Inferior parietal cortex (tissue), 1 donor: ENCODE results near the gene PRDM8.
"Not testable (repeated sequence)": the region's sequence is repeated elsewhere in the genome, so short reads cannot be mapped to it uniquely, and the experiment has no call there.

Experiments used
- DNase-seq: peaks from one replicate; pipeline ENCODE4 v3.0.0-alpha.2; 2016; ENCODE audit errors: extremely low spot score

Gene PRDM8

DNA sequence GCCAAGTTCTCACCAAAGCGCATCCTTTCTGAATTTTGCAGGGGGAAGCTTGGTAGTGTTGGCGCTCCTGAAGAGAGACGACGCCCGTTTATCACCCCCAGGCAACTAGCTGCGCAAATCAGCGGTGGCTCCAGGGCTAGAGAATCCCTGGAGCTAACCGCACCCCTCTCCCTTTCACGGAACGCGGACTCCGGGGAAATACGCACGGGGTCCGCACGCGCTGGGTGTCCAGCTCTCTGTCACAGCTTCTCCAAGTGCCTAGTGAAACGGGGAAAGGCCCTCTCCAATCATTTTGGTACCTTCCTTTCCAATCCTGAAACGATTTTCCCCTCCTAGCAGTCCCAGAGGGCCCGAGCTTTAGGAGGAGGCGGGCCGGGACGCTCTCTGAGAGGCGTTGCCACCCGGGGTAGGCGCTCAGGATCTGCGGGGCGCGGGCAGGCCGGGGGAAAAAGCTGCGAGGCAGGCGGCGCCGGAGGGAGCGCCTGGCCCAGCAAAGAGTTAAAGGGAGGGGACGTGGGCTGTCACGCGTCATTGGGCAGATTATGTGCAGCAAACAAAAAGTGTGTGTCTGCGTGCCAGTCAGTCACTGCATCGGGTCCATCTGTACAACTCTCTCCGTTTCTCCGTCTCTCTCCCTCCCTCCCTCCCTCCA is at the start of gene PRDM8:
Gene PRDM8 (plus strand): TSS at position 582 of the 652 bp plus-strand sequence. CDS start 2,578 bp downstream, outside the sequence.
- no peak for DNase-seq

DNA sequence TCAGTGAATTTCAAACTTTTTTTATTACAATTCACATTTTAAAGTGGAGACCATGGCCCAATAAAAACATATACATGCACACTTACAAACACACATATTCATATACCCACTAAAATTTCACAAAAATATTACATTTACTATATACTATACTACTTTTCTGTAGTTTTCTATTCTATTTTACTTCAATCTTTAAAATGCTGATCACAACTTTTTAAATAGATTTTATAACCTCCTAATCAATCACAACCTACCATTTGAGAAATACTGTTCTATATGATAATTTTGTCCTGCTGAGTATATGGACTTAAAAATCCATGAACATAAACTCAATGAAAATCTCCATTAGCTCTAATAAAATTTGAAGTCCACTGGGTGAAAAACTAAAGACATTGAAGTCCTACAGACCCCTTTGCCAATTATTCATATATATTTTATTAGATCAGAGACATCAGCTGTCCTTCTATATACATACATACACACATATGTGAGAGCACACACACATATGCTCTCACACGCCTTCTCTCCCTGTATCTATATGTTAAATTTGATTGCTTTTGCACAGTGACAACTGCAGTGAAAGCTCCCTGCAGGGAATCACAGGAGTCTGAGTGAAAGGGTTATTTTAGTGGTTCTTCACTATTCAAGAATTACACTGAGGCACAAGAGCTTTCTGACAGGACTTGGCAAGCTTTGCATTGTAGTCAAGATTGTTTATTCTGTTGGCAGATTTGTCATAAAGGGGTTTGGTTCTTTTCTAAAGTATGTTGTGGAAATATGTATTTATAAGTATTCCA is 46.7 kb upstream of the PRDM8 start:
- no peak for DNase-seq

DNA sequence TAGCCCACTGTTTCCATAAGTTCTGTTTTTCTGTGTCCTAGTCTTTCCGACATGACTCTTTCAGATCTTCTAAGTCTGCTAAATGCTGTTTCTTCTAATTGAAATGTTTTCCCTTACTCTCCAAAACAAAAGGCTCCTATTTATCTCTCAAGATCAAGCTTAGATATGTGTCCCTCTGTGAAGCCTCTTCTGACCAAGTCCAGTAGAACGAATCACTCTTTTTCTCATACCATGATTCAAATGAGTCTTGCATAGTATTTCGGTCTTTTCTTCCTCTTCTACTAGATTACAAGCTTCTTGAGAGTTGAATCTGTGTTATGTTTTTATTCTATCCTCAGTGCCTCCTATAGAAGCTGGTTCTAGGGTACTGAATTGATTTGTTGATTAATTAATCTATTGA is 45.3 kb upstream of the PRDM8 start:
- DNase-seq, result no peak

DNA sequence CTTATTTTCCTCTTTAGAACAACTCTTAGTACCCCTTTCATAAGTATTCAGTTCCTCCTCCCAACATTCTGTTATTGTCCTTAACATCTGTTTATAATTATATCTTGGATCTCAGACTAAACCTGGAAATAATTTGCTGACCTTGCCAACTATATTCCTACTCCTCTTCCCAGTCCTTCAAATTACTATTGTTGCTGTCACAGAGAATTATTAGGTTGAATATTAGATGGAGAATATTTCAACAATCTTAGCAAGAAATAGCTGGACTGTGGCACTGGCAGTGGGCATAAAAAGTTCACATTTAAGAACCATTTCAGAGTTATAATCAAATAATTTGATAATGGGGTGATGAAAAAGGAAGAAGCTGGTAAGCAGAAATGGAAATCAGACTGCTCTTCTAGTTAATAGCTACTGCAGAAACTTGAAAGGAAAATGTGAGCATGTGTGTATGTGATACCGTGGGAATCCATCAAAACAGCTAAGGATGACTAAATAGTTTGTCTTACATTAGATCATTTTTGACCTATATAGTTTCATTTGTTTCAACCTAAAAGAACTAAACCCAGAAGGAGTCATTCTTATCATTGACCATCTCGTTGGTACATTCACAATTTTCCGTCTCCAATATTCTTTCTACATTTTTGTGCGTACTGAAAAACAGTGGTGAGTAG is 43.3 kb upstream of the PRDM8 start:
- no peak for DNase-seq

DNA sequence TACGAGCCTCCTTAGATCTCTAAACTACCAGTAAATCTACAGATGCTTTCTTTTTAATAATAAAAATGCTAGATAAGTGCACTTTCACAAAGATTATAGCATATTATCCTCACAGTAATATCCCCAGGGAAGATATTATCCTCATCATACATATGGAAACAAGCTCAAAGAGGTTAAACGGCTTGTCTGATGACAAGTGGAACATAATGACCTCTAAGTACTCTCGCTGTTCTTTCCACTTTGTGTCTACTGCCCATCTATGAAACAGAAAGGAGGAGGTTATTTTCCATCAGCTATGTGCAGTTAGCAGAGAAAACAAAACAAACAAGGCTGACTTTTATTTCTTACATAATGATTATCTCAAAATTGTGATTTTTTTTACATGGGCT is 42.8 kb upstream of the PRDM8 start:
- no peak for DNase-seq

DNA sequence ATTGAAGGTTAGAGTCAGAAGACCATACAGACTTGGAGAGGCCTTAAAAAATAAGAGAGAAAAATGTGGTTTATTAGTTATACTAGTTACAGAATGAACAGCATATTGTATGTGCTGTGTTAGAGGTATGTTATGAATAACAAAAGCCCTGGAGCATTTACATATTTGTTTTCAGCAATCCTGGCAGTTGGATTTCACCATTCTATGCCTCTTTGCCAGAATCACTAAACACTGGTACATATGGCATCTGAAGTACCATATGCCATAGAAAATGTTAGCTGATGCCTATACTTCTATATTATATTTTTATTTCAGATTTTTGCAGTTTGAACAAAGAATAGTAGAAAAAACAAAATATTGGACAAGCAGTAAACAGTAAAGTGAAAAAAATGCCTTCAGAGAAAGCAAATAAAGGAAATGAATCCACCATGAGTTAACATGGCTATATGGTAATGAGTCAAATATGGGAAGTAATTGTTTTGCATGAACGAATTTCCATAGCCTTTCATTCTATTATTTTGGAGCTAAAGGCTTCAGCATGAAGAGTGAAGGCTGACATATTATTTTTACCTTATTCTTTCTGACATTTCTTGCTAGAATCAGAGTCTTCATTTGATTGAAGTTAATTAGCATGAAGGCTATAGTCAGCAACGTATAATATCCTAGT is 41.9 kb upstream of the PRDM8 start:
- DNase-seq, result peak; percentile 20

DNA sequence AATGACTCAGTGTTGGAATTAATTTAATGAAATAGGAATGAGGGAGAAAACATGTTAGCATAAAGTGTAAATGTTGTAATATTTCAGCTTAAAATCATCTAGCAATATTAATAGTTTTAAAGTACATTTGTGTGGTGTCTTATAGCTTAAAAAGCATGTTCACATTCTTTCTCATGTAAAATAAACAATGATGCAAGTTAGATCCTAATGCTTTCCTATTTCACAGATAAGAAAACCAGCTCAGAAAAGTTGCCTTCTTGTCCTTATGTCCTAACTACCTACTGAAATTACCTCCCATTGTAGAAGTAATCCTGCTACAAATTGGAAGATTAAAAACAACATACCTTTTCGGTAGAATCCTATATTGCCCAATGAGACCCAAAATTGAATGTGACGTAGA is 40.9 kb upstream of the PRDM8 start:
- DNase-seq, result no peak

DNA sequence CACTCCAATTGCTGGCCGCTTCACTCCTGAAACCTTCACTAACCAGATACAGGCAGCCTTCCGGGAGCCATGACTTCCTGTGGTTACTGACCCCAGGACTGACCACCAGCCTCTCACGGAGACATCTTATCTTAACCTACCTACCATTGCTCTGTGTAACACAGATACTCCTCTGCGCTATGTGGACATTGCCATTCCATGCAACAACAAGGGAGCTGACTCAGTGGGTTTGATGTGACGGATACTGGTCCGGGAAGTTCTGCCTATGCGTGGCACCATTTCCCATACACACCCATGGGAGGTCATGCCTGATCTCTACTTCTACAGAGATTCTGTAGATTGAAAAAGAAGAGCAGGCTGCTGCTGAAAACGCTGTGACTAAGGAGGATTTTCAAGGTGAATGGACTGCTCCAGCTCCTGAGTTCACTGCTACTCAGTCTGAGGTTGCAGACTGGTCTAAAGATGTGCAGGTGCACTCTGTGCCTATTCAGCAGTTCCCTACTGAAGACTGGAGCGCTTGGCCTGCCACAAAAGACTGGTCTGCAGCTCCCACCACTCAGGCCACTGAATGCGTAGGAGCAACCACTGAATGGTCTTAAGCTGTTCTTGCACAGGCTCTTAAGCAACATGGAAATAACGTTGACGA is 35.8 kb upstream of the PRDM8 start:
- no peak for DNase-seq

DNA sequence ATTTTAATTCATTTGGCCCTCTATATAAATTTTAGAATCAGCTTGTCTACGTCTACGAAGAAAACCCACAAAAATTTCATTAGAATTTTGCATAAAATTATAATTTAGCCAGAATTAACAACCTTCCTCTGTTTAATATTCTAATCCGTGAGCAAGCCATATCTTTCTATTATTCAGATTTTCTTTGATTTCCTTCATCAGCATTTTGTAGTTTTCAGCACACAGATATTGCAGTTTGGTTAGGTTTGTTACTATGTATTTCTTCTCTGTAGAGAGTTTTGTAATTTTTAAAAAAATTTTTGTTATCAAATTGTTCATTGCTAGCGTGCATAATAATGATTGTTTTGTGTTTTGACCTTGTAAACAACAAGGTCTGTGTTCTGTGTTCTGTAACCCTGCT is 34.9 kb upstream of the PRDM8 start:
- DNase-seq, result no peak

DNA sequence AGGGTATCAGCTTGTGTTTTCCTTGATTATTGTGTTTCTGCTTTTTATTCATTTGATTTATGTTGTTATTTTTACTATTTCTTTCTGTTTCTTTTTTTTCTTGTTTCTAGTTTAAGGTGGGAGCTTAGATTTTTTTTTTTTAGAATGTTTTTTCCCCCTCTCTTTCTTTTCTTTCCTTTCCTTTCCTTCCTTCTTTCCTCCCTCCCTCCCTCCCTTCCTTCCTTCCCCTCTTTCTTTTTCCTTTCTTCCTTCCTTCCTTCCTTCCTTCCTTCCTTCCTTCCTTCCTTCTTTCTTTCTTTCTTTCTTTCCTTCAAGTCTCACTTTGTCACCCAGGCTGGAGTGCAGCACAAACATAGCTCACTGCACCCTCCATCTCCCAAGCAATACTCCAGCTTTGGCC is 31.4 kb upstream of the PRDM8 start:
- no peak for DNase-seq

DNA sequence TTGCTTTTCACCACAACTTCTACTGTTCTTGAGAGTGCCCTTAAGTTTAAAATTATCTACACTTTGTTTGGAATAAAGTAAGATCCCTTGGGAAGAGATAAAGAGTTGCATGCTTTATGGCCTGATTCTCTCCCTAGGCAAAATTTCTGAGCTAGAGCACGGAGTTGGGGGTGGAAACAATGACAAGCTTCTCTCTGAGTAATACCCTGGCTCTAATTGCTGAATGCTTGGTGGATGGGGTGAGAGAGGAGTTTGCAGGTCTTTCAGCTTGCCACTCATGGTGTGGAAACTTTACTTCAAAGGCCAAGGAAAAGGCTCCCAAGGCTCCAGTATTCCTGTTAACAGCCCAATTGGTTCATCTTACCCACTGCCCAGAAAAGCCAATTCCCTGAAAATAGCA is 26.1 kb upstream of the PRDM8 start:
- no peak for DNase-seq

DNA sequence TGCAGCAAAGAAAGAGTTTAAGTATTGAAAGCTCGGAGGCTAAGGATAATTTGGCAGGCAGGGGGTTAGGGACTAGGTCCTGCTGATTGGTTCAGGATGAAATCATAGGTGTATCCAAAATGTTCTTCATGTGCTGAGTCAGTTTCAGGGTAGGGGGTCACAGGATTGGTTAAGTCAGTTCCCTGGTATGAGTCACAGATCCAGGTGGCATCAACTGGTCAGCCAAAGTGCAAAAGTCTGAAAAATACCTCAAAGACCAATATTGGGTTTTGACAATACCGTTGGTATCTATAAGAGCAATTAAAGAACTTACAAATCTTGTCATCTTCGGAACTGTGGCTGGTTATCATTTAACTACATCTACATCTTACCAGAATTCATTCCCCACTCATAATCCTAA is 25.6 kb upstream of the PRDM8 start:
- DNase-seq, result no peak

DNA sequence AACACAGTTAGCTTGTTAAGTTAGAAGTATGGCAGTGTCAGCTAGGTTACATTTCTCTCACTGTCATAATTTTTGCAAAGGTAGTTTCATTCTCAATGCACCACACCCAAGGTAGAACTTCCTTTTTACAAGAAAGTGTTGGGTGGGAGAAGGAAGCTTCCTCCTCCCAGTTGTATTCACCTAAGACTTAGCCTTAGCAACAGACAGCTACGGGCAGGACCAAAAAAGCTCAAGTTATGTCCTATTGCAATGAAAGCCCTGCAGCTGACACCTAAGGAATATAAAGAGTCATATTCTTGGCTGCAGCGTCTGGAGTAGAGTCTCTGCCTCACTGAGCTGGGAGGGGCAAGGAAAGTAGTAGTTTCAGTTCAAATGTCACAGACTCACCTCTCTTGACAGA is 25.1 kb upstream of the PRDM8 start:
- DNase-seq, result no peak

DNA sequence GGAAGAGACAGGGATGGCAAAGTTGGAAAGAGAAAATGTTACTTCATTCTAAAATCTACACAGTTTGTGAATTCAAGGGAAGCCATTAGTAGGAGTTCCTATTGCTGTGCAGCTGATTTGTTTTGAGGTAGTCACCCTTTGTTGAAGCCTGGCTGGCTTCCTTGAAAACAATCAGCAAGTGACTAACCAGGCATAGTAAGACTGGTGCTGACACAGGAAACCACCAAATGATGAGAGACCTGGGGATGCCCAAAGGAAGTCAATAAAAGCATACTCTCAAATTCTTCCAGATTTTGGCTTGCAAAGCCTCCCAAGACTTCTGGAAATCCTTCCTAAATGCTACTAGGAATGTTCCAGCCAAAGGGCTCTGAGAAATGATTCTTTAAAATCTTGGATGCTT is 23.9 kb upstream of the PRDM8 start:
- no peak for DNase-seq

DNA sequence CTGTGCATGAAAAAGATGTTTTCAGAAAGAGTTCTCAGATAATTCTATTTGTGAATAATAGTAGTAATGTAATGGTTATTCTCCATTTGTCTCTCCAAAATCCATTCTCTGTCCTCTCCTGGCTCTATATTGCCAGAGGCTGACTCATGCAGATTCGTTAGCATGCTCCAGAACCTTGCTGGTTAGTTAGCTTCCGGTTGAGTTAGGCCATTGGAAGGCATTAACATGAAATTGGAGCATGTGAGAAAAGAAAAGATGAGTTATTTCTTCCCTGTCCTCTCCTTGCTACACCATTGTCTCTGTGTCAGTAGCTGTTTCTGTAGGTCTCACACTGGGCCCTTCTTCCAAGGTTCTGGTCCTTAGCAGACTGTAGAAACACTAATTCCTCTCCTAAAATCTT is 23.5 kb upstream of the PRDM8 start:
- DNase-seq, result no peak

DNA sequence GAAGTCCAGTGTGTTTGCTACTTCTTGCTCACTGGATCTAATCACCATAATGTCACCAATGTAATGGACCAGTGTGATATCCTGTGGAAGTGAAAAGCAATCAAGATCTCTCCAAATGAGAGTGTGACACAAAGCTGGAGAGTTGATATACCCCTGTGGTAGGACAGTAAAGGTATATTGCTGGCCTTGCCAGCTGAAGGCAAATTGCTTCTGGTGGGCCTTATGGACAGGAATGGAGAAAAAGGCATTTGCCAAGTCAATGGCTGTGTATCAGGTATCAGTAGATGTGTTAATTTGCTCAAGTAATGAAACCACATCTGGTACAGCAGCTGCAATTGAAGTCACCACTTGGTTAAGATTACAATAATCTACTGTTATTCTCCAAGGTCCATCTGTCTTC is 19.5 kb upstream of the PRDM8 start:
- not testable (repeated sequence) for DNase-seq

DNA sequence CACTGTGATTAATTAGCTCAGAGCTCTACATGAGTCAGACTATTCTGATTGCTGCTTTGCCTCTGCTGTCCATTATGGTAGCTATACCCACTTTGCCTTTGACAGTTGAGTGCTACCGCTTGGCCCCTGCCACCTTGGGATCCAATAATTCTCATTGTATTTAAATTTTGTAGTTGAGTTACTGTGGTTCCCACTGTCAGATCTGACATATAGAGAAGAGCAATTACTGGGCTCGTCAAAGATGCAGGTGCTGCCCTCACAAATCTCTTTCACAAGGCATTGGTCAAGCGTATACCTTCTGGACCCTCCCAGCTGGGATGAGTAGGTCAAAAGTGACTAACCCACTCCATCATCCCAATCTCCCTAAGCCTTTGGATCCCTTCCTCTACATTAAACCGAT is 18.3 kb upstream of the PRDM8 start:
- no peak for DNase-seq

DNA sequence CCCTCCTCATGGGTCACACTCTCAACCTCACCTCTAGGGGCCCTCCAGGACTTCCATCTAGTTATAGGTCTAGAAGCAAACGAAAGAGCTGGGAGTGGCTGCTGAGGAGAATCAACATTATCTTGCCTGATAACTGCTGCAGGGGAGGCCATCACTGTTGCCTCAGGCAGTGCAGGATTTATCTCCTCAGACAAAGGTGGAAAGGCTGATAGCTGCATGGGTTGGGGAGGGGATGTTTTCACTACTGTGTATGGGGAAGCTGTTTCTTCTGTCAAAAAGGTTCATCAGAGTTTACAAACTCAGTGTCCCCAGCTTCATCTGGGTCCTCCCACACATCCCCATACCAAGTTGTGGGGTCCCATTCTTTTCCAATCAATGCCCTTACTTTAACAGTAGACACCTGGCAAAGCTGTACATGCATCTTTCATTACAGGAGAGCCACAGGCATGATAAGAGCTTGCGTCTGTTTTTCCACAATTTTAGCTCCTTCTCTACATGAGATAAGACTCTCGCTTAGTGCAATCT is 17.6 kb upstream of the PRDM8 start:
- no peak for DNase-seq

DNA sequence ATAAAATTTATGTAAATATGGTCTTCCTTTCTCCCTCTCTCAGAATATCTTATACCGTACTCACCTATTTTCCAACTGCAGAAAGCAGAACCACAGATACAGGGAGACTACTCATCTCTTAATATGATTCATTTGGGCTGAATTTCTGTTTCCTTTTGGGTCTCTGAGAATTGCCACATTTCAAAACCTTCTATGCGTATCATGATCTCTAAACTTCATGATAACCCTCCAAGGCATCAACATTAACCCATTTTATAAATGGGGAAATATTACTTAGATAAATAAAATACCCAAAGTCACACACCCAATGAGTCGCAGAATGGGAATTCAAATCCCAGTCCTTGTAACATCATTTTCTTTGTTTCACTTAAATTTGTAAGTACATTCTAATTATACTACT is 16.6 kb upstream of the PRDM8 start:
- no peak for DNase-seq

DNA sequence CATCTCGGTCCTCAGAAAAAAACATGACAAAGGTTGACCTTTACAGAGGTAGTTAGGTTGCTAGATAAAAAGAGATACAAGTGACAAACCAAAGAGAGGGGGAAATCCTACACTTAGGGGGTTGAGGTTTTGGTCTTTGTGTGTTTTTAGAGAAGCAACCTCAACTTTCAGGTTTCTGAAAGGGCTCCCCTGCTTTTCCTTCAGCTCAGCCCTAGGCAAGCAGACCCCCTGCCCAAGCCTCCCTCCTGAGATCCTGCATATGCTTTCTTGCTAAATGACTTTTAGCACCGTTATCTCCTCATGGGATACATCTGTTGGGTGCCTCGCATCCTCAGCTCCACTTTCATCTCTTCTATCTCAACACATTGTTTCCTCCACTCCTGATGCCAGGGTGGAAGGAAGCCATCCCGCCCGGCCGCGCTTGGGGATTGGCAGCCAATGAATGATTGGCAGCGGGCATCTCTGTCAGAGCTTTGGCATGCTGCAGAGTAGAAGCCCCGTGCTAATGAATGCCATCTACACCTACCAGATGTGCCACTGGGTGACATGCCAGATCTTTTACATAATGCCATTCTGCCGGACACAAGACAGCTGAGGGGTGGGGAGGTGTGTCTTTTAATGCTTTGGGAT is 15.0 kb upstream of the PRDM8 start:
- no peak for DNase-seq
